ENCODE measurements around the gene SCYL3.

The SCYL3 gene

DNA sequence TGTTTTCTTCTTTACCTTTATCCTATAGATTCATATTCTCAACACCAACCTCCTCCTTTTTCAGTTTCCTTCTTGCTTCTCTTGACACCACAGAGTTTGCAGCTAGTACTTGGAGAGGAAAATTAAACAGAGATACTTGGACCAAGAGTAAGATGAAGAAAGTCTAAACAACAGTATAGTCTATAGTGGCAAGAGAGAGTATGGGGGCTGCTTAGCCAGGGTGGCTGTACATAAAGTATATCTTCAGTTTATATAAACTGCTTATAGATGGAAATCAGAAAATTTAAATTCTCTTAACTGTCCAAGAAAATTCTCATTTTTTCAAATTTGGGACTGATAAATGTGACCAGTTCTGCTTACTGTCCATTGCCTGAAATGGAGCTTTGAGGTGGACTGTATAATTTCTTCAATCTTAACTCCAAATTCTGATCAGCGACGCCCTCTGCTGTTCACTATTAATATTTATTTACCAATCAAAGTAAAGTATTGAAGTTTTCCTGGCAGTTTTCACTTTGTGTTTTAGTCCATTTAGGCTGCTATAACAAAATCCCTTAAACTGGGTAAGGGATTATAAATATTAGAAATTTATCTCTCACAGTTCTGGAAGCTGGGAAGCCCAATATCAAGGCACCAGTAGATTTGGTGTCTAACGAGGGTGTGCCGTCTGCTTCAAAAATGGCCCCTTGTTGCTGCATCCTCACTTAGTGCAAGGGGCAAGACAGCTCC, 84.2 kb downstream of the SCYL3 start:
- DNase-seq = peak; percentile 1

DNA sequence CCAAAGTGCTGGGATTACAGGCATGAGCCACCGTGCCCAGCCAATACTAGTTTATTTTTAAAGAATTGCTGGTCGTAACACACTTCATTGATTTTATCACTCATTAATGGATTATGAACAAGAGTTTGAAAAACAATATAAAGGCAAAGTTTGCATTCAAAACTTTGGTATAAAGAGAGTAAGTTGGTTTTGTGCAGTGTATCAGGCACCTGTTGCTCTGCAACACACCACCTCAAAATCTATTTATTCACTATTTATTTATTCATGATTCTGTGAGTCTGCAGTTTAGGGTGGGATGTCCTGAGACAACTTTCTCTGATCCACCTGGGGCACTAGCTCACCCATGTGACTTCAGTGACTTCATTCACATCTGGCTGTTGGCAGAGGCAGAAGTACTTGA, 88.8 kb downstream of the SCYL3 start:
- no peak for DNase-seq

- DNase-seq = no peak
Observed at GRCh38 chr1:169802888-169803287, 90.8 kb downstream of the SCYL3 start.

Data from NCI-H510A (cell line).